B cell (primary cell): ENCODE results near the gene TRERF1.

Source experiments
- CTCF ChIP-seq: fragments of 200-600 bp; IDR thresholded peaks from one replicate; pipeline ENCODE4 v1.8.0; 2022; ENCODE audit warnings: antibody characterized with exemption, mild to moderate bottlenecking
- EZH2 ChIP-seq: IDR thresholded peaks from 2 replicates; pipeline ENCODE4 v1.6.1; 2012; ENCODE audit warnings: borderline replicate concordance, low read depth, mild to moderate bottlenecking, moderate library complexity, low read length; ENCODE audit not compliant: insufficient read depth, poor library complexity, severe bottlenecking

DNA sequence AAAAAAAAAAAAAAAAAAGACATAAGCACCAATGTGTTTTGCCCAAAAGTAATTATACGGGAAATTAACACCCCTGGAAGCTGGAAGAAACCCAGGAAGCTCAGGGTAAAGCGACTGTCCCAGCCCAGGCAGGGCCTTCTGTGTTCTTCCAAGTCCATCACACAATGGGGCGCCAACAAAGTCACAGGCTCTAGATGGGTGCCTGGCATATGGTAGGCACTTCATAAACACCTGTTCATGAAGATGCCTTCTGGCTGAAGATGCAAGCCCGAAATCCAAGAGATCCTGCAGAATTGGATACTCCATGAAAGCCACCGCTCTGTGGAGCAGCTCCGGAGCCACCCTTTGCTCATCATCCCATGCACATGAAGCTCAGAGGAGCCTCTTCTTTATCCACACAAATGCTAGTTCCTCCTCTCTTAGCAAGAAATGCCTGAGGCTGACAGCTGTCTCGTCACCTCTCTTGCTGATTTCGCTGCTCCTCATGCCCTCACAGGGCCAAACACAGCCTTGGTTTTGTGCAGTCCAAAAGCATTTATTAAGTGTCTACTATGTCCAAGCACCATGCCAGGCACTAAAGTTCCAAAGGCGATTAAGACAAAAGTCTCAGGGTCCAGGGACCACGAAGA lies 76.6 kb downstream of the TRERF1 start:
- TF ChIP-seq CTCF, result no peak
- TF ChIP-seq EZH2, result no peak
